ENCODE data around the gene GPAT2. TPM values are rescaled to one million over a fixed set of nuclear protein-coding genes. Genes with fewer than 3 reads are reported as not detected.

Gene GPAT2
- total and polyA plus RNA-seq, 2 of the 13 experiments (the other 11 are each of a cell fraction or from before 2014, with no cell fraction given), result not detected

DNA sequence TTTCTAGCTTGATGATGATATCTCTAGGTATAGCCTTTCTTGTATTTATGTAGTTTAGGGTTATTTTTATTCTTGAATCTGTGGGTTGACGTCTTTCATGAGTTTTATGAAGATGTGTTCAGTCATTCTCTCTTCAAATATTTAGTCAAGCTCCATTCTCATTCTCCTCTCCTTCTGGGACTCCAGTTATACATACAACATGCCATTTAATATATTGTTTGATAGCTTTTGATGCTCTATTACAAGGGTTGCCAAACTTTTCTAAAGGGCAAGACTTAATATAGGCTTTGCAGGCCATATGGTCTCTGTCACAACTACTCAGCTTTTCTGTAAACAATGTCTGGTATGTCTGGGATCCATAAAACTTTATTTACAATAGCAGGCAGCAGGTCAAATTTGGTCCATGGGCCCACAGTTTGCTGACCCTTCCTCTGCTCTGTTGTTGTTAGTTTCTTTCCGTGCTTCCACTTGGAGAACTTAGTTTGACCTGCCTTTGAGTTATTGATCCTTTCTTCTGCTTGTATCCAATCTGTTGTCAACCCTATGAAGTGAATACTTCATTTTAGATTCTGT, 40.6 kb upstream of the GPAT2 start:
- Histone ChIP-seq H3K4me2 (ENCODE audit: low read depth, low read length) (no peak overlapping the region), H2AFZ (ENCODE audit: low read length) (no peak overlapping the region), H3K9me3 (ENCODE audit: low read length) (no peaks in the 10 kb centered on the region), H3K79me2 (ENCODE audit: insufficient read depth, low read length) (no peaks in the 10 kb centered on the region), H4K20me1 (ENCODE audit: insufficient read depth, low read length) (no peaks in the 10 kb centered on the region), H3K9ac (ENCODE audit: insufficient read depth, low read depth, low read length) (no peak overlapping the region), H3K4me1 (ENCODE audit: insufficient read depth, low read length) (peaks cover 3% of the 10 kb centered on the region; the same call in 1 of the 2 replicates), H3K36me3 (replicated peaks in 1 of 2; ENCODE audit: control insufficient read depth in 1 of 2, insufficient read depth in 2 of 2, low read length in 2 of 2) (no peaks in the 10 kb centered on the region), H3K27me3 (ENCODE audit: control insufficient read depth in 1 of 2, insufficient read depth in 2 of 2, low read length in 2 of 2) (peaks cover 4 to 10% of the 10 kb centered on the region in 2 experiments; a peak in 3 of 5 replicates), H3K4me3 (replicated peaks in 1 of 3; ENCODE audit: insufficient read depth in 1 of 3, low read depth in 2 of 3, low read length in 3 of 3) (no peak overlapping the region), H3K27ac (ENCODE audit: extremely low read length, insufficient read depth, low read length) (no peak overlapping the region)
- no TSS peak for BruUV-seq (replicated peaks)
- POLR2A ChIA-PET, result no interaction called here
- DNase-seq (ENCODE audit: low spot score) (no peak), ATAC-seq (no peak), FAIRE-seq (no peak)
- intact Hi-C loops (cut with micrococcal nuclease; ENCODE audit: unreplicated experiment) (no loop called here), in situ Hi-C loops (cut with HindIII; ENCODE audit: extremely low pct_ligation_motif_present, low pct_unique_long_range_greater_than_20kb) (no loop called here)
- 6% methylated on average over 2 of the region's 2 CpGs for WGBS (ENCODE audit: low lambda C conversion rate)
- CTCF ChIA-PET (ENCODE audit: low intra/inter-chr PET ratio, low total read pairs), result no interaction called here
- TF ChIP-seq ZBTB7B (CRISPR knock-in tag; IDR thresholded peaks at IDR 0.05), result no peak
- TF ChIP-seq, protein P1, sequence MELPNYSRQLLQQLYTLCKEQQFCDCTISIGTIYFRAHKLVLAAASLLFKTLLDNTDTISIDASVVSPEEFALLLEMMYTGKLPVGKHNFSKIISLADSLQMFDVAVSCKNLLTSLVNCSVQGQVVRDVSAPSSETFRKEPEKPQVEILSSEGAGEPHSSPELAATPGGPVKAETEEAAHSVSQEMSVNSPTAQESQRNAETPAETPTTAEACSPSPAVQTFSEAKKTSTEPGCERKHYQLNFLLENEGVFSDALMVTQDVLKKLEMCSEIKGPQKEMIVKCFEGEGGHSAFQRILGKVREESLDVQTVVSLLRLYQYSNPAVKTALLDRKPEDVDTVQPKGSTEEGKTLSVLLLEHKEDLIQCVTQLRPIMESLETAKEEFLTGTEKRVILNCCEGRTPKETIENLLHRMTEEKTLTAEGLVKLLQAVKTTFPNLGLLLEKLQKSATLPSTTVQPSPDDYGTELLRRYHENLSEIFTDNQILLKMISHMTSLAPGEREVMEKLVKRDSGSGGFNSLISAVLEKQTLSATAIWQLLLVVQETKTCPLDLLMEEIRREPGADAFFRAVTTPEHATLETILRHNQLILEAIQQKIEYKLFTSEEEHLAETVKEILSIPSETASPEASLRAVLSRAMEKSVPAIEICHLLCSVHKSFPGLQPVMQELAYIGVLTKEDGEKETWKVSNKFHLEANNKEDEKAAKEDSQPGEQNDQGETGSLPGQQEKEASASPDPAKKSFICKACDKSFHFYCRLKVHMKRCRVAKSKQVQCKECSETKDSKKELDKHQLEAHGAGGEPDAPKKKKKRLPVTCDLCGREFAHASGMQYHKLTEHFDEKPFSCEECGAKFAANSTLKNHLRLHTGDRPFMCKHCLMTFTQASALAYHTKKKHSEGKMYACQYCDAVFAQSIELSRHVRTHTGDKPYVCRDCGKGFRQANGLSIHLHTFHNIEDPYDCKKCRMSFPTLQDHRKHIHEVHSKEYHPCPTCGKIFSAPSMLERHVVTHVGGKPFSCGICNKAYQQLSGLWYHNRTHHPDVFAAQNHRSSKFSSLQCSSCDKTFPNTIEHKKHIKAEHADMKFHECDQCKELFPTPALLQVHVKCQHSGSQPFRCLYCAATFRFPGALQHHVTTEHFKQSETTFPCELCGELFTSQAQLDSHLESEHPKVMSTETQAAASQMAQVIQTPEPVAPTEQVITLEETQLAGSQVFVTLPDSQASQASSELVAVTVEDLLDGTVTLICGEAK (IDR thresholded peaks at IDR 0.05), result peak; percentile 58
- TF ChIP-seq, protein P1 (CRISPR knock-in tag; IDR thresholded peaks at IDR 0.05), result peak; percentile 93
- no peak for TF ChIP-seq FOXP1 (IDR thresholded peaks at IDR 0.05)
- no peak for TF ChIP-seq FOXP1 (CRISPR knock-in tag; IDR thresholded peaks at IDR 0.05)
- TF ChIP-seq, protein P2, sequence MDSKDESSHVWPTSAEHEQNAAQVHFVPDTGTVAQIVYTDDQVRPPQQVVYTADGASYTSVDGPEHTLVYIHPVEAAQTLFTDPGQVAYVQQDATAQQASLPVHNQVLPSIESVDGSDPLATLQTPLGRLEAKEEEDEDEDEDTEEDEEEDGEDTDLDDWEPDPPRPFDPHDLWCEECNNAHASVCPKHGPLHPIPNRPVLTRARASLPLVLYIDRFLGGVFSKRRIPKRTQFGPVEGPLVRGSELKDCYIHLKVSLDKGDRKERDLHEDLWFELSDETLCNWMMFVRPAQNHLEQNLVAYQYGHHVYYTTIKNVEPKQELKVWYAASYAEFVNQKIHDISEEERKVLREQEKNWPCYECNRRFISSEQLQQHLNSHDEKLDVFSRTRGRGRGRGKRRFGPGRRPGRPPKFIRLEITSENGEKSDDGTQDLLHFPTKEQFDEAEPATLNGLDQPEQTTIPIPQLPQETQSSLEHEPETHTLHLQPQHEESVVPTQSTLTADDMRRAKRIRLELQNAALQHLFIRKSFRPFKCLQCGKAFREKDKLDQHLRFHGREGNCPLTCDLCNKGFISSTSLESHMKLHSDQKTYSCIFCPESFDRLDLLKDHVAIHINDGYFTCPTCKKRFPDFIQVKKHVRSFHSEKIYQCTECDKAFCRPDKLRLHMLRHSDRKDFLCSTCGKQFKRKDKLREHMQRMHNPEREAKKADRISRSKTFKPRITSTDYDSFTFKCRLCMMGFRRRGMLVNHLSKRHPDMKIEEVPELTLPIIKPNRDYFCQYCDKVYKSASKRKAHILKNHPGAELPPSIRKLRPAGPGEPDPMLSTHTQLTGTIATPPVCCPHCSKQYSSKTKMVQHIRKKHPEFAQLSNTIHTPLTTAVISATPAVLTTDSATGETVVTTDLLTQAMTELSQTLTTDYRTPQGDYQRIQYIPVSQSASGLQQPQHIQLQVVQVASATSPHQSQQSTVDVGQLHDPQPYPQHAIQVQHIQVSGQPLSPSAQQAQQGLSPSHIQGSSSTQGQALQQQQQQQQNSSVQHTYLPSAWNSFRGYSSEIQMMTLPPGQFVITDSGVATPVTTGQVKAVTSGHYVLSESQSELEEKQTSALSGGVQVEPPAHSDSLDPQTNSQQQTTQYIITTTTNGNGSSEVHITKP (CRISPR knock-in tag; IDR thresholded peaks at IDR 0.05; ENCODE audit: low read depth), result no peak
- TF ChIP-seq SOX6 (IDR thresholded peaks at IDR 0.05), result no peak
- TF ChIP-seq SOX6 (CRISPR knock-in tag; IDR thresholded peaks at IDR 0.05), result no peak

All from HepG2 (cell line).